Measurements from ENCODE around the gene EFS. TPM values are rescaled to one million over a fixed set of nuclear protein-coding genes. Genes with fewer than 3 reads are reported as not detected.

EFS gene
- total and polyA plus RNA-seq, 2 donors, result 1.6 to 5.2 TPM

DNA sequence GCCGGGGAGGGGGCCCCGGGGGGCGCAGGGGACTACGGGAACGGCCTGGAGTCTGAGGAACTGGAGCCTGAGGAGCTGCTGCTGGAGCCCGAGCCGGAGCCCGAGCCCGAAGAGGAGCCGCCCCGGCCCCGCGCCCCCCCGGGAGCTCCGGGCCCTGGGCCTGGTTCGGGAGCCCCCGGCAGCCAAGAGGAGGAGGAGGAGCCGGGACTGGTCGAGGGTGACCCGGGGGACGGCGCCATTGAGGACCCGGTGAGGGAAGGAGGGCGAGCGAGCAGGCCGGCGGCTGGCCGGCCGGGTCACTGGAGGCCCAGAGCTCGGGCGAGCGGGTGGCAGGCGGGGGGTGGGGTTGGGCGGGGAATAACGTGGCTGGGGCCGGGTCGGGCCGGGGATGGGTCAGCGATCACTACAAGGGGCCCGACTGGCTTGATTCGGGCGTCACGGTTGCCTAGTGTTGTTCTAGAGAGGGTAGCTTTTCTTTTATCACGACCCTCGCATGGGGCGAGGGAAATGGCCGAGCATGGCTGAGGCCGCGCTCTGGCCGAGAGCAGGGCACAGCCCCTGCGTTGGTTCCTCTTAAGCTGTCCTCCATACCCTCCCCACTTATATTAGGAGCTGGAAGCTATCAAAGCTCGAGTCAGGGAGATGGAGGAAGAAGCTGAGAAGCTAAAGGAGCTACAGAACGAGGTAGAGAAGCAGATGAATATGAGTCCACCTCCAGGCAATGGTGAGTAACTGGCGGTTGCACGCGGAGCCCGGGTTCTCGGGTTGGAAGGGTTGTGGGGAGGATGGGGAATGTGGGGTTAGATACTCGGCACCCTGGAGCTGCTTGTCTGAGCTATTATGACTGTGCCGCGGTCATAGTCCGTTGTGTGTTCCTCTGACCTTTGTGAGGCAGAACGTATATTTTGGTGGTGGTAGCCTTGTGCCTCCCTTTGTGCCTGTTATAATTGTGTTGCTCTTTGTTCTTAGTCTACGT is 43.1 kb downstream of the EFS start:
- peaks cover 10 to 17% of the 10 kb centered on the region in 2 donors for H3K4me1 ChIP-seq (ENCODE audit: control insufficient read depth in 2 of 2, insufficient read depth in 2 of 2, low read length in 2 of 2)
- H3K9me3 ChIP-seq (ENCODE audit: control insufficient read depth in 2 of 2, insufficient read depth in 1 of 2, low read length in 1 of 2), result peaks cover 0 to 5% of the 10 kb centered on the region in 2 donors
- H3K27me3 ChIP-seq (ENCODE audit: control insufficient read depth in 2 of 2, insufficient read depth in 1 of 2, low read length in 1 of 2), result no peaks in the 10 kb centered on the region
- H3K36me3 ChIP-seq (ENCODE audit: control insufficient read depth in 2 of 2, insufficient read depth in 2 of 2, low read length in 1 of 2), result peaks cover 29 to 31% of the 10 kb centered on the region in 2 donors
- 1% methylated on average over 64 of the region's 64 CpGs for whole genome bisulfite sequencing
- DNase-seq (ENCODE audit: low read depth in 6 of 9, low spot score in 9 of 9), result peak in 4 of 9 donors; percentile 19 to 64 (median 28)
- H3K4me3 ChIP-seq (ENCODE audit: low read length in 2 of 2), result peak overlapping the region; percentile 85 to 96
- H3K27ac ChIP-seq (ENCODE audit: low read depth in 1 of 2, low read length in 1 of 2), result peak overlapping the region; percentile 59 to 93

DNA sequence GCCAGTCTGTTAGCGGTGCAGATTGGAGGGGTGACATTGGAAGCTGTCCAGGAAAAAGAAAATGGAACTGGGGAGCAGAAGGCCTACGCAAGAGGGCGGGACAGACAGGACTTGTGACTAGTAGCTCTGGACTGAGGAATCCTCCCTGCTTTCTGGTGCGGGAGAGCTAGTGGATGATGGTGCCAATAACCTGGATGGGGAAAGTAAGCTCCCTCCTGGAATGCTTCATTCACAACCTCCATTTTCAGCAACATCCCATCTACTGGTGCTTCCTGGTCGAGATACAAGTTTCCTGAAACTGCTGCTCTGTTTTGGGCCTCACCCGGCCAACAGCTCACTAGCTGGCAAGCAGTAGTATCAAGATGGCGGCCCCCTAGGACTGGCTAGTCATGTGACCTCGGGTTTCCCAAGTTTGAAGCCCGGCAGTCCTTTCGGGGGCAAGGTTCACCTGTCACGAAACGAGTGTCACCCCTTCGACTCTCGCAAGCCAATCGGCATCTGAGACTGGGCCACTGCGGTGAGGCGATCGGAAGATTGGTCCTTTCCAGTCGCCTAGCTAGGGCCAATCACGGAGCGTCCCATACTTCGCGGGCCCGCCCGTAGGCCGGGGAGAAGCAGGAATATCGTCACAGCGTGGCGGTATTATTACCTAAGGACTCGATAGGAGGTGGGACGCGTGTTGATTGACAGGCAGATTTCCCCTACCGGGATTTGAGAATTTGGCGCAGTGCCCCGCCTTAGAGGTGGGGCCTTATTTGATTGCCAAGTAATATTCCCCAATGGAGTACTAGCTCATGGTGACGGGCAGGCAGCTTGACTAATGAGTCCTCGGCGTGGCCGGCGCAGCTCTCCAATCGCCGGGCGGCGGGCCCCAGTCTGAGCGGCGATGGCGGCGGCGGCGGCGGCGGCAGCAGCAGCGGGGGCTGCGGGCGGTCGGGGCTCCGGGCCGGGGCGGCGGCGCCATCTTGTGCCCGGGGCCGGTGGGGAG is 44.1 kb downstream of the EFS start, which contains the start of gene PABPN1:
TSS of gene PABPN1 (plus strand) at position 874 of the 988 bp plus-strand sequence. CDS start at position 887, 13 bp downstream.
- H3K27me3 ChIP-seq (ENCODE audit: control insufficient read depth in 2 of 2, insufficient read depth in 1 of 2, low read length in 1 of 2), result no peaks in the 10 kb centered on the region
- peaks cover 10 to 17% of the 10 kb centered on the region in 2 donors for H3K4me1 ChIP-seq (ENCODE audit: control insufficient read depth in 2 of 2, insufficient read depth in 2 of 2, low read length in 2 of 2)
- 3% methylated on average over 63 of the region's 63 CpGs for WGBS

DNA sequence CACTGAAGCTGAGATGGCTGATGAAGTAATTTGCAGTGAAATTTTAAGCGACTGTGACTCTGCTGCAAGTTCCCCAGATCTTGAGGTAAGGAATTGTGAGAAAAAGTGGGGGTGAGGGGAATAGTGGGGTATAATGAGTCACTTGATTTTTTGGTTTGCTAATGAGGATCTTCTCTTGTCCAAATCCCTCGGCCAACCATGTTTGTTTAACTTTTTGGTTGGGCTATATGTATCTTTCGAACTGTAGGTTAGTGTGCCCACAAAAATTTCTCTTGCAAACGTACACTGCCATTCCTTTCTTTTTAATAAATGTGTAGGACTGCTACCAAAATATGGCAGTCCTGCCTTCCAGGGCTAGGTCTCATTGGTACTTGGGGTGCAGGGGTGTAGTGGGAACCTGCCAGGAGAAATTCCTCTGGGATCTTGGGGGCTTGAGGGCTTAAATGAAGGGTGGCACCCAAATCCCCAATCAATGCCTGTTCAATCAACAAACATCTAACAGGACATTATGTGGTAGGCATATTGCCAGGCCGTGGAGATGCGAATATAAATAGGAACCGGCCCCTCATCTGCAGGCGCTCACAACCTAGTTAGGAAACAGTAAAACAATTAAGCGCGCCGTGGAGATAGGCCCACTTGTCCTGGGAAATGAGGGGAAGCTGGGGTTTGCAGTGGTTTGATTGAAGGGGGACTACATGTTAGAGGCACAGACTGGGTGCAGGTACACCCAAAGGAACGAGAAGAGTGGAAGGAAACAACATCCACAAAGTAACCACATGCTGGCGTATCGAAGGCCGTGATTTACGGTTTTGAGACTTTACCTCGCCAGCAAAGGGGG is 45.0 kb downstream of the EFS start:
- 67% methylated on average over 17 of the region's 17 CpGs for WGBS
- Histone ChIP-seq H3K9me3 (ENCODE audit: control insufficient read depth in 2 of 2, insufficient read depth in 1 of 2, low read length in 1 of 2) (peaks cover 0 to 5% of the 10 kb centered on the region in 2 donors), H3K27me3 (ENCODE audit: control insufficient read depth in 2 of 2, insufficient read depth in 1 of 2, low read length in 1 of 2) (no peaks in the 10 kb centered on the region), H3K36me3 (ENCODE audit: control insufficient read depth in 2 of 2, insufficient read depth in 2 of 2, low read length in 1 of 2) (peaks cover 16 to 23% of the 10 kb centered on the region in 2 donors), H3K27ac (ENCODE audit: low read depth in 1 of 2, low read length in 1 of 2) (peak overlapping the region; percentile 93 to 94), H3K4me1 (ENCODE audit: control insufficient read depth in 2 of 2, insufficient read depth in 2 of 2, low read length in 2 of 2) (peaks cover 10 to 17% of the 10 kb centered on the region in 2 donors), H3K4me3 (ENCODE audit: low read length in 2 of 2) (peak overlapping the region; percentile 49 to 96)
- DNase-seq (ENCODE audit: low read depth in 6 of 9, low spot score in 9 of 9), result no peak

More for the DNA sequence above, 44.1 kb downstream of the EFS start, which contains the start of gene PABPN1:
- peak within 1 kb of the TSS; percentile 85 to 96 for H3K4me3 ChIP-seq (ENCODE audit: low read length in 2 of 2)
- peak; percentile 96 to 100 (median 99) for DNase-seq (ENCODE audit: low read depth in 6 of 9, low spot score in 9 of 9)
- peak within 1 kb of the TSS; percentile 93 to 94 for H3K27ac ChIP-seq (ENCODE audit: low read depth in 1 of 2, low read length in 1 of 2)
- peaks cover 24 to 29% of the 10 kb centered on the region in 2 donors for H3K36me3 ChIP-seq (ENCODE audit: control insufficient read depth in 2 of 2, insufficient read depth in 2 of 2, low read length in 1 of 2)
- peaks cover 0 to 5% of the 10 kb centered on the region in 2 donors for H3K9me3 ChIP-seq (ENCODE audit: control insufficient read depth in 2 of 2, insufficient read depth in 1 of 2, low read length in 1 of 2)

DNA sequence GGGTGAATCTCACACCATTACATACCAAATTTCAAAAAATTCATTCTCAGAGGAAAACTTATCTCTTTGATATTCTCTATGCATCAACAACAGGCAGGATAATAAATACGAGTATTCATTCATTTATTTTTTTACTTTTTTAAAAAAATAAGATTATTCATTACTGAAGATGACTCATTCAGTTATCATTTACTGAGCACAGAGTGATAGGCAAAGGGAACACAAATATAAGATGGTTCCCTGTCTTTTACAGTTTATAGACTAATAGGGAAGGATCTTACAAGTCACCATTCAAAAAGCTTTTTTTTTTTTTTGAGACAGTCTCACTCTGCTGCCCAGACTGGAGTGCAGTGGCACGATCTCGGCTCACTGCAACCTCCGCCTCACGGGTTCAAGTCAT is 48.7 kb downstream of the EFS start:
- Histone ChIP-seq H3K27me3 (ENCODE audit: control insufficient read depth in 2 of 2, insufficient read depth in 1 of 2, low read length in 1 of 2) (no peaks in the 10 kb centered on the region), H3K4me3 (ENCODE audit: low read length in 2 of 2) (no peak overlapping the region), H3K36me3 (ENCODE audit: control insufficient read depth in 2 of 2, insufficient read depth in 2 of 2, low read length in 1 of 2) (no peaks in the 10 kb centered on the region), H3K4me1 (ENCODE audit: control insufficient read depth in 2 of 2, insufficient read depth in 2 of 2, low read length in 2 of 2) (peaks cover 3 to 9% of the 10 kb centered on the region in 2 donors), H3K9me3 (ENCODE audit: control insufficient read depth in 2 of 2, insufficient read depth in 1 of 2, low read length in 1 of 2) (peaks cover 0 to 5% of the 10 kb centered on the region in 2 donors), H3K27ac (ENCODE audit: low read depth in 1 of 2, low read length in 1 of 2) (no peak overlapping the region)
- DNase-seq (ENCODE audit: low read depth in 6 of 9, low spot score in 9 of 9), result no peak
- 97% methylated on average over 5 of the region's 5 CpGs for WGBS

DNA sequence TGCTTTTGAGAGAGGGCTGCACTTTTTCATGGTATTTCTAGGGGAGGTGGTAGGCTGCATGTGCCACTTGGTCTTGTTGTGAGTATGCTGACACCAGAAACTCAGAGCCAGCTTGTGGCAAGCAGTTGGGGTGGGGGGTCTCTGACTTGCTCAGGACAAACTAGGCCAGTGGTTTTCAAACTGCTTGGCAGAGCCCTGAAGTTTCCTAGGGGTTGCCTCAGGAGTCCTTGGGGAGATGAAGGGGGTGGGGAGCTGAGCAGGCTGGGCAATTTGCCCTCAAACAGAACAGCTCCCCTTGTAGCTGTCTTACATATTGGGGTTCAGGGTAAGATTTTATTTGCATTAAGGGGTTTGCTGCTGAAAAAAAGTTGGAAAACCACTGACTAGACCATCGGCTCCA is 54.4 kb downstream of the EFS start:
- Histone ChIP-seq H3K4me1 (ENCODE audit: control insufficient read depth in 2 of 2, insufficient read depth in 2 of 2, low read length in 2 of 2) (peaks cover 6 to 15% of the 10 kb centered on the region in 2 donors), H3K27me3 (ENCODE audit: control insufficient read depth in 2 of 2, insufficient read depth in 1 of 2, low read length in 1 of 2) (peaks cover 0 to 9% of the 10 kb centered on the region in 2 donors), H3K9me3 (ENCODE audit: control insufficient read depth in 2 of 2, insufficient read depth in 1 of 2, low read length in 1 of 2) (no peaks in the 10 kb centered on the region), H3K36me3 (ENCODE audit: control insufficient read depth in 2 of 2, insufficient read depth in 2 of 2, low read length in 1 of 2) (no peaks in the 10 kb centered on the region), H3K27ac (ENCODE audit: low read depth in 1 of 2, low read length in 1 of 2) (no peak overlapping the region), H3K4me3 (ENCODE audit: low read length in 2 of 2) (no peak overlapping the region)
- no peak for DNase-seq (ENCODE audit: low read depth in 6 of 9, low spot score in 9 of 9)
- WGBS, result 98% methylated on average over 1 of the region's 1 CpG

DNA sequence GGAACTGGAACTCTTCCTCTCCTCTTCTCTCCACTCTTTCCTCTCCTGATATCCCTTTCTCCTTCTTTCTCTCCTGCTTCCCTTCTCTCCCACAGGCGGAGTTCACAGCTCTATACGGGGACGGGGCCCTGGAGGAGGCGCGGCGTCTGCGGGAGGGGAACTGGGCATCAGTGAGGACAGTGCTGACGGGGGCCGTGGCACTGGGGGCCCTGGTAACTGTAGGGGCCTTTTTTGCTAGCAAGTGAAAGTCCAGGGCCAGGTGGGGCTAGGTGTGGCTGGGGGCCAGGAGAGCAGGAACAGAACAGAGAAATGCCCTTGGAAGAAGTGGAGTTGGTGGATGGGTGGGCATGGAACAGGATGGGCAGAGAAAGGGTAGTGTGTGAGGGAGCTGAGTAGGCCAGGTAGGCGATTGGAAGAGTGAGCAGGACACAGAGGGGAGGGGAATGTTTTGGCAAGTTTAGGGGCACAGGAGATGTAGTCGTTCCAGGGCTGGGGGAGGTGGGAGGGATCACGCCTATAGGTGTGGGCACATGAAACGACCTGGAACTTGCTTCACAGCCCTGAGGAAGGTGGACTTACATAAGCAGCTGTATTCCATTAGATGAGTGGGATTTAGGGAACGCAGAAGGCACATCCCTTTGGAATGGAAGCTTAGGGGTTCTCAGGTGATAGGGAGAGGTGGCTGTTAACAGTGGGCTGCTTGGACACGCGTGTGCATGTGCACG is 56.1 kb downstream of the EFS start:
- peaks cover 0 to 9% of the 10 kb centered on the region in 2 donors for H3K27me3 ChIP-seq (ENCODE audit: control insufficient read depth in 2 of 2, insufficient read depth in 1 of 2, low read length in 1 of 2)
- peaks cover 6 to 15% of the 10 kb centered on the region in 2 donors for H3K4me1 ChIP-seq (ENCODE audit: control insufficient read depth in 2 of 2, insufficient read depth in 2 of 2, low read length in 2 of 2)
- no peak overlapping the region for H3K4me3 ChIP-seq (ENCODE audit: low read length in 2 of 2)
- DNase-seq (ENCODE audit: low read depth in 6 of 9, low spot score in 9 of 9), result no peak
- H3K9me3 ChIP-seq (ENCODE audit: control insufficient read depth in 2 of 2, insufficient read depth in 1 of 2, low read length in 1 of 2), result no peaks in the 10 kb centered on the region
- no peaks in the 10 kb centered on the region for H3K36me3 ChIP-seq (ENCODE audit: control insufficient read depth in 2 of 2, insufficient read depth in 2 of 2, low read length in 1 of 2)
- WGBS, result 95% methylated on average over 17 of the region's 17 CpGs
- H3K27ac ChIP-seq (ENCODE audit: low read depth in 1 of 2, low read length in 1 of 2), result no peak overlapping the region

DNA sequence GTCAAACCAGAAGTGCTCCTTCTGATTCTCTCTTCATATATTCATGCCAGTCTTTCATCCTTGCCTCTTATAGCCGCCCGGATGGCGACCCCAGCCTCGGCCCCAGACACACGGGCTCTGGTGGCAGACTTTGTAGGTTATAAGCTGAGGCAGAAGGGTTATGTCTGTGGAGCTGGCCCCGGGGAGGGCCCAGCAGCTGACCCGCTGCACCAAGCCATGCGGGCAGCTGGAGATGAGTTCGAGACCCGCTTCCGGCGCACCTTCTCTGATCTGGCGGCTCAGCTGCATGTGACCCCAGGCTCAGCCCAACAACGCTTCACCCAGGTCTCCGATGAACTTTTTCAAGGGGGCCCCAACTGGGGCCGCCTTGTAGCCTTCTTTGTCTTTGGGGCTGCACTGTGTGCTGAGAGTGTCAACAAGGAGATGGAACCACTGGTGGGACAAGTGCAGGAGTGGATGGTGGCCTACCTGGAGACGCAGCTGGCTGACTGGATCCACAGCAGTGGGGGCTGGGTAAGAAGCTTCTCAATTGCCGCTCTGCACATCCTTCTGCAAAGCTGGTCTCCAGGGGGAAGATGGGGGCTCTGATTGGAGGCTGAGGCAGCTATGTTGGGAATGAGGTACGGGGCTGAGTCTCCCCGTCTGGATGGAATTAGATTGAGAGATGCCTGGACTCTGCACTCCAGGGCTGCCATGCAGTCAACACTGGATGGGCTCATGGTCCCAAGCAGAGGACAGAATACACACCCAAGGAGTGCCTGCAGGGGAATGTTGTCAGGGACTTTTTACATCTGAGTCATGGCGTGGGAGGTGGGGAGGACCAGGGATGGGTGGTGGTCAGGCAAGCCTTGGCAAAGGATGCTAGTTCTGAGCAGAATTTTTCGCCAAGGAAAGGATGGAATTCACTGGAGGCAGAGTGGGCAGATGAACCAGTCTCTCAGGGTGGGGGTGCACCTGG is 57.0 kb downstream of the EFS start:
- H3K4me3 ChIP-seq (ENCODE audit: low read length in 2 of 2), result no peak overlapping the region

More for the DNA sequence above, 57.0 kb downstream of the EFS start:
- 96% methylated on average over 22 of the region's 22 CpGs for WGBS
- no peak for DNase-seq (ENCODE audit: low read depth in 6 of 9, low spot score in 9 of 9)
- Histone ChIP-seq H3K4me1 (ENCODE audit: control insufficient read depth in 2 of 2, insufficient read depth in 2 of 2, low read length in 2 of 2) (peaks cover 6 to 19% of the 10 kb centered on the region in 2 donors), H3K9me3 (ENCODE audit: control insufficient read depth in 2 of 2, insufficient read depth in 1 of 2, low read length in 1 of 2) (no peaks in the 10 kb centered on the region), H3K27ac (ENCODE audit: low read depth in 1 of 2, low read length in 1 of 2) (peak overlapping the region in 1 of 2 donors; percentile 21), H3K36me3 (ENCODE audit: control insufficient read depth in 2 of 2, insufficient read depth in 2 of 2, low read length in 1 of 2) (no peaks in the 10 kb centered on the region), H3K27me3 (ENCODE audit: control insufficient read depth in 2 of 2, insufficient read depth in 1 of 2, low read length in 1 of 2) (peaks cover 0 to 9% of the 10 kb centered on the region in 2 donors)

Data from thymus (tissue), 11 donors.